K562 (cell line): ENCODE data around the gene DOCK4. TPM values are rescaled to one million over a fixed set of nuclear protein-coding genes. Genes with fewer than 3 reads are reported as not detected.

Experiments used
- ATAC-seq: fragments of 200-7000 bp; cut with Tn5 transposase; 3 replicates; pipeline ENCODE4 v1.9.1; 2020; ENCODE audit warnings: moderate library complexity
- BruUV-seq: library from RNA; stranded (reverse); fragments of 400-500 nt; replicated peaks from 2 replicates; lab custom pipeline; 2021; lab: Mats Ljungman, UMichigan
- CTCF ChIA-PET: fragments of 300-600 bp; formaldehyde crosslinking; extraction: SDS; loops from one replicate; lab custom pipeline; 2021; ENCODE audit warnings: low intra/inter-chr PET ratio; lab: Yijun Ruan, JAX
- POLR2A ChIA-PET: fragments of 300-600, 350-650 bp; sonication (Branson Sonifier 250); formaldehyde crosslinking; extraction: SDS; loops from one replicate; lab custom pipeline; 2021; ENCODE audit warnings: antibody characterized with exemption, inconsistent platforms; lab: Yijun Ruan, JAX
- DNase-seq, 4 experiments: peaks; one replicate each; pipeline versions ENCODE4 v3.0.0 to v3.0.0-alpha.2; 2011 to 2018; ENCODE audit warnings: low spot score in 3 of 4, mixed read lengths in 3 of 4; ENCODE audit errors: extremely low read depth in 1 of 4
- FAIRE-seq: peaks from 2 replicates; lab custom pipeline; 2011; peaks lifted over from hg19 to GRCh38; lab: Jason Lieb, UNC
- H2AFZ ChIP-seq: 2 replicates; pipeline ENCODE4 v1.6.0; 2011; ENCODE audit warnings: low read depth, low read length, control low read depth, inconsistent platforms
- H3K27ac ChIP-seq: fragments of 200-600 bp; 3 replicates; pipeline ENCODE4 v1.8.0; 2011; ENCODE audit warnings: low read depth, mild to moderate bottlenecking, control low read depth, inconsistent platforms, low read length, moderate library complexity, mixed read lengths; ENCODE audit errors: extremely low read depth
- H3K27me3 ChIP-seq, 2 experiments: fragments of 300-600 bp in 1 of 2; 2 replicates in 1 of 2; 3 replicates in 1 of 2; pipeline versions ENCODE4 v1.6.0 to v1.8.0; 2011; ENCODE audit warnings: inconsistent platforms in 2 of 2, low read length in 2 of 2, mild to moderate bottlenecking in 1 of 2, mixed read lengths in 1 of 2, moderate library complexity in 1 of 2; ENCODE audit not compliant: control insufficient read depth in 2 of 2, insufficient read depth in 2 of 2
- H3K36me3 ChIP-seq: fragments of 300-600 bp; 3 replicates; pipeline ENCODE4 v1.8.0; 2011; ENCODE audit warnings: mild to moderate bottlenecking, low read length, inconsistent platforms; ENCODE audit not compliant: control insufficient read depth, insufficient read depth
- H3K4me1 ChIP-seq, 2 experiments: fragments of 200-600 bp in 1 of 2; replicated peaks in 1 of 2; 2 replicates in 1 of 2; 3 replicates in 1 of 2; pipeline versions ENCODE4 v1.5.1 to v1.8.0; 2011; ENCODE audit warnings: inconsistent platforms in 2 of 2, low read length in 2 of 2, mild to moderate bottlenecking in 1 of 2, mixed read lengths in 1 of 2, moderate library complexity in 1 of 2; ENCODE audit not compliant: control insufficient read depth in 2 of 2, insufficient read depth in 2 of 2
- H3K4me2 ChIP-seq: 2 replicates; pipeline ENCODE4 v1.6.1; 2011; ENCODE audit warnings: low read length, control low read depth, inconsistent platforms, mixed read lengths; ENCODE audit not compliant: insufficient read depth
- H3K4me3 ChIP-seq: fragments of 200-600 bp; sonication (generic), shearing (Covaris generic); 2 replicates; pipeline ENCODE4 v1.5.1; 2016; ENCODE audit warnings: control low read depth, inconsistent platforms
- H3K79me2 ChIP-seq: fragments of 200-600 bp; 3 replicates; pipeline ENCODE4 v1.8.0; 2011; ENCODE audit warnings: low read length, inconsistent platforms; ENCODE audit not compliant: control insufficient read depth, insufficient read depth
- H3K9ac ChIP-seq, 2 experiments: 2 replicates each; pipeline versions ENCODE4 v1.6.0 to v1.6.1; 2011; ENCODE audit warnings: low read depth in 2 of 2, low read length in 2 of 2, control low read depth in 1 of 2, inconsistent platforms in 1 of 2, mild to moderate bottlenecking in 1 of 2, mixed read lengths in 1 of 2; ENCODE audit not compliant: insufficient read depth in 1 of 2
- H3K9me1 ChIP-seq: one replicate; pipeline ENCODE4 v1.6.0; 2011; ENCODE audit warnings: inconsistent platforms, mild to moderate bottlenecking, low read length, moderate library complexity; ENCODE audit not compliant: control insufficient read depth, insufficient read depth
- H3K9me3 ChIP-seq: replicated peaks from 2 replicates; pipeline ENCODE4 v1.5.1; 2011; ENCODE audit warnings: low read depth, low read length, inconsistent platforms; ENCODE audit not compliant: control insufficient read depth, insufficient read depth
- H4K20me1 ChIP-seq: replicated peaks from 2 replicates; pipeline ENCODE4 v1.6.1; 2011; ENCODE audit warnings: low read length, inconsistent platforms, mixed read lengths; ENCODE audit not compliant: control insufficient read depth, insufficient read depth
- FOXA1 ChIP-seq: fragments of 450-650 bp; IDR thresholded peaks from 2 replicates; pipeline ENCODE4 v1.6.1; 2016; ENCODE audit warnings: mild to moderate bottlenecking, borderline replicate concordance
- ILK ChIP-seq: fragments of 450-650 bp; IDR thresholded peaks from 2 replicates; pipeline ENCODE4 v1.6.1; 2016; ENCODE audit warnings: missing genetic modification characterization, low read depth, mild to moderate bottlenecking, missing compliant biosample characterization, moderate library complexity, borderline replicate concordance
- KLF16 ChIP-seq: IDR thresholded peaks from 2 replicates; pipeline ENCODE4 v1.6.1; 2016; ENCODE audit warnings: antibody characterized with exemption
- POLR2AphosphoS5 ChIP-seq: IDR thresholded peaks from 2 replicates; pipeline ENCODE4 v1.6.1; 2011; ENCODE audit warnings: mild to moderate bottlenecking, low read depth, low read length, moderate library complexity; ENCODE audit not compliant: control insufficient read depth, insufficient read depth
- SMARCA5 ChIP-seq: fragments of 450-650 bp; IDR thresholded peaks from 2 replicates; pipeline ENCODE4 v1.6.1; 2016
- WGBS: fragments of 100-300 bp; shearing (Covaris generic); methylation state at CpG from one replicate; pipeline ENCODE4 v1.1.6; 2016; ENCODE audit warnings: low coverage, mixed read lengths; ENCODE audit not compliant: insufficient coverage; ENCODE audit errors: missing lambda C conversion rate; 5-methylcytosine and 5-hydroxymethylcytosine counted together
- in situ Hi-C: fragments of 300-500 bp; cut with MboI; formaldehyde crosslinking; loops from 4 replicates; pipeline ENCODE4 v1.15.0; 2018; ENCODE audit warnings: inconsistent platforms, mixed read lengths
- intact Hi-C: fragments of 100-400 bp; cut with micrococcal nuclease; formaldehyde crosslinking; loops from 2 replicates; pipeline ENCODE4 v1.14.2; 2022
- polyA plus RNA-seq, 8 experiments: library from polyadenylated mRNA; depleted of rRNA in 4 of 8; stranded (reverse) in 5 of 8; unstranded in 3 of 8; fragments of >200 nt; fragmentation: Nextera tagmentation in 2 of 8; fragmentation: Illumina TruSeq in 1 of 8; extraction: Ambion mirVana in 2 of 8; extraction: Trizol in 1 of 8; gene quantifications; 2 replicates each; pipeline versions ENCODE4 v1.2.1 to v1.2.3, GENCODE V29; 2011 to 2014; ENCODE audit warnings: inconsistent platforms in 1 of 8, missing spikeins in 1 of 8
- total RNA-seq, 7 experiments: library from RNA; depleted of rRNA in 6 of 7; stranded (reverse); fragments of >200 nt in 6 of 7; fragmentation: Illumina TruSeq in 2 of 7; extraction: Trizol in 2 of 7; gene quantifications; 2 replicates each; pipeline versions ENCODE4 v1.2.1 to v1.2.3, GENCODE V29; 2011 to 2021; ENCODE audit warnings: low replicate concordance in 1 of 7
- TF ChIP-seq, protein P1 (sequence below), 2 experiments: fragments of 450-650 bp; IDR thresholded peaks; 2 replicates each; pipeline ENCODE4 v1.6.1; 2018; ENCODE audit warnings: mild to moderate bottlenecking in 2 of 2, low read depth in 1 of 2; ENCODE audit not compliant: partially characterized antibody in 2 of 2
- TF ChIP-seq, protein P2 (sequence below): sonication (generic); formaldehyde crosslinking; IDR thresholded peaks from 2 replicates; pipeline ENCODE4 v1.8.1; 2022; ENCODE audit warnings: missing genetic modification reagents
- TF ChIP-seq, protein P3 (sequence below): fragments of 450-650 bp; IDR thresholded peaks from 2 replicates; pipeline ENCODE4 v1.6.1; 2014; ENCODE audit warnings: low read depth, mild to moderate bottlenecking, moderate library complexity, borderline replicate concordance

Gene DOCK4
- total and polyA plus RNA-seq, 9 of the 15 experiments (the other 6 are each of a cell fraction or from before 2014, with no cell fraction given), result 0.42 to 5.7 (median 2.3) TPM

DNA sequence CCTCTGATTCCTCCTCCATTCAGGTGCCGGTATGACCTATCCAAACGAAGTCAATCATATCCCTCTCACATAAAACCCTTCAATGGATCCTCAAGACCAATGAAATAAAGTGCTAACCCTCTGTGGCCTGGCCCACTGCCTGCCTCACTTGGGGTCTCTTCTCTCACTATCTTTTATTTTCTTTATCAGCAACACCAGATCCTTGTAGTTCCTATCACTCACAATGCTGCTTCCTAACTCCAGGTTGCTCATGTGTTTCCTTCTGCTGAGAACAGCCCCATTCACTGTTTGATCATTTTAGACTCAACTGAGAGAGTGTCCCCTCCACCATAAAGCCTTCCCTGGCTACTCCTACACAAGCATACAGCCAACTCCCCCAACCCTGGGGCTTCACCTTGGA is 180.6 kb downstream of the DOCK4 start:
- Histone ChIP-seq H3K9ac (no peak overlapping the region), H2AFZ (no peak overlapping the region), H3K4me1 (no peaks in the 10 kb centered on the region), H4K20me1 (no peaks in the 10 kb centered on the region), H3K9me1 (no peaks in the 10 kb centered on the region), H3K27me3 (peaks cover 14 to 15% of the 10 kb centered on the region in 2 experiments; a peak in 4 of 5 replicates)
- 3% methylated on average over 2 of the region's 2 CpGs for WGBS
- POLR2A ChIA-PET, result interaction anchor here (1.3 kb wide), 1 partner anchor 11 kb away, joined by 3 read pairs; no protein-coding TSS in a partner anchor
- TF ChIP-seq POLR2AphosphoS5, result no peak
- TF ChIP-seq, all 486 proteins: peak for 0
- Histone ChIP-seq H3K4me3 (no peak overlapping the region), H3K4me2 (no peak overlapping the region), H3K9me3 (no peaks in the 10 kb centered on the region), H3K36me3 (no peaks in the 10 kb centered on the region), H3K27ac (no peak overlapping the region), H3K79me2 (no peaks in the 10 kb centered on the region)
- FAIRE-seq (no peak), DNase-seq (no peak), ATAC-seq (no peak)
- CTCF ChIA-PET, result no interaction called here
- in situ Hi-C loops (no loop called here), intact Hi-C loops (no loop called here)
- BruUV-seq, result no TSS peak

DNA sequence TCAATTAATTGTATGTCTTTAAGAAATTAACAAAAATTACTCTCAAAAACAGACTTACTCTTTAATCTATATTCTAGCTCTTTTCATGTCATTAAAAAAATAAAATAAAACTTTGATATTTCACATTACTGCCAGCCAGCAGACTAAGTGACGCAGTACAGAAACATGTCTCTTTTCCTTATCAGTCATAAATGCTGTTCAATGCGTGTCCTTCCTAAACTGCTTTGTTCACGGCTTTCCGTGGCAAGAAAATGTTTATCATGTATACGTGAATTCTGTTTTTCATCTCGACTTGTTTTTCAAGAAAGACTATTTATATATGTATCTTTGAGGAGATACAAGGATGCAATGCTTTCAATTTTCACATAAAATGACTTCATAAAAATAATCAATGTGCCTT is 182.4 kb downstream of the DOCK4 start:
- intact Hi-C loops, result no loop called here
- Histone ChIP-seq H3K4me2 (no peak overlapping the region), H3K9ac (no peak overlapping the region), H3K27ac (no peak overlapping the region), H3K79me2 (no peaks in the 10 kb centered on the region), H3K4me3 (no peak overlapping the region), H3K4me1 (no peaks in the 10 kb centered on the region), H3K9me3 (no peaks in the 10 kb centered on the region), H3K36me3 (no peaks in the 10 kb centered on the region), H4K20me1 (no peaks in the 10 kb centered on the region), H3K27me3 (peaks cover 14 to 15% of the 10 kb centered on the region in 2 experiments; a peak in 4 of 5 replicates), H3K9me1 (no peaks in the 10 kb centered on the region), H2AFZ (no peak overlapping the region)
- WGBS, result 2% methylated on average over 6 of the region's 6 CpGs
- ATAC-seq (no peak), DNase-seq (no peak), FAIRE-seq (no peak)
- in situ Hi-C loops, result no loop called here
- POLR2A ChIA-PET, result no interaction called here
- TF ChIP-seq, protein P1, sequence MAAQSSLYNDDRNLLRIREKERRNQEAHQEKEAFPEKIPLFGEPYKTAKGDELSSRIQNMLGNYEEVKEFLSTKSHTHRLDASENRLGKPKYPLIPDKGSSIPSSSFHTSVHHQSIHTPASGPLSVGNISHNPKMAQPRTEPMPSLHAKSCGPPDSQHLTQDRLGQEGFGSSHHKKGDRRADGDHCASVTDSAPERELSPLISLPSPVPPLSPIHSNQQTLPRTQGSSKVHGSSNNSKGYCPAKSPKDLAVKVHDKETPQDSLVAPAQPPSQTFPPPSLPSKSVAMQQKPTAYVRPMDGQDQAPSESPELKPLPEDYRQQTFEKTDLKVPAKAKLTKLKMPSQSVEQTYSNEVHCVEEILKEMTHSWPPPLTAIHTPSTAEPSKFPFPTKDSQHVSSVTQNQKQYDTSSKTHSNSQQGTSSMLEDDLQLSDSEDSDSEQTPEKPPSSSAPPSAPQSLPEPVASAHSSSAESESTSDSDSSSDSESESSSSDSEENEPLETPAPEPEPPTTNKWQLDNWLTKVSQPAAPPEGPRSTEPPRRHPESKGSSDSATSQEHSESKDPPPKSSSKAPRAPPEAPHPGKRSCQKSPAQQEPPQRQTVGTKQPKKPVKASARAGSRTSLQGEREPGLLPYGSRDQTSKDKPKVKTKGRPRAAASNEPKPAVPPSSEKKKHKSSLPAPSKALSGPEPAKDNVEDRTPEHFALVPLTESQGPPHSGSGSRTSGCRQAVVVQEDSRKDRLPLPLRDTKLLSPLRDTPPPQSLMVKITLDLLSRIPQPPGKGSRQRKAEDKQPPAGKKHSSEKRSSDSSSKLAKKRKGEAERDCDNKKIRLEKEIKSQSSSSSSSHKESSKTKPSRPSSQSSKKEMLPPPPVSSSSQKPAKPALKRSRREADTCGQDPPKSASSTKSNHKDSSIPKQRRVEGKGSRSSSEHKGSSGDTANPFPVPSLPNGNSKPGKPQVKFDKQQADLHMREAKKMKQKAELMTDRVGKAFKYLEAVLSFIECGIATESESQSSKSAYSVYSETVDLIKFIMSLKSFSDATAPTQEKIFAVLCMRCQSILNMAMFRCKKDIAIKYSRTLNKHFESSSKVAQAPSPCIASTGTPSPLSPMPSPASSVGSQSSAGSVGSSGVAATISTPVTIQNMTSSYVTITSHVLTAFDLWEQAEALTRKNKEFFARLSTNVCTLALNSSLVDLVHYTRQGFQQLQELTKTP (IDR thresholded peaks at IDR 0.05; ENCODE audit: low read depth in 1 of 2, partially characterized antibody in 2 of 2), result no peak
- TF ChIP-seq ILK (tag) (no peak), KLF16 (no peak), FOXA1 (no peak), SMARCA5 (no peak)
- TF ChIP-seq, protein P2, sequence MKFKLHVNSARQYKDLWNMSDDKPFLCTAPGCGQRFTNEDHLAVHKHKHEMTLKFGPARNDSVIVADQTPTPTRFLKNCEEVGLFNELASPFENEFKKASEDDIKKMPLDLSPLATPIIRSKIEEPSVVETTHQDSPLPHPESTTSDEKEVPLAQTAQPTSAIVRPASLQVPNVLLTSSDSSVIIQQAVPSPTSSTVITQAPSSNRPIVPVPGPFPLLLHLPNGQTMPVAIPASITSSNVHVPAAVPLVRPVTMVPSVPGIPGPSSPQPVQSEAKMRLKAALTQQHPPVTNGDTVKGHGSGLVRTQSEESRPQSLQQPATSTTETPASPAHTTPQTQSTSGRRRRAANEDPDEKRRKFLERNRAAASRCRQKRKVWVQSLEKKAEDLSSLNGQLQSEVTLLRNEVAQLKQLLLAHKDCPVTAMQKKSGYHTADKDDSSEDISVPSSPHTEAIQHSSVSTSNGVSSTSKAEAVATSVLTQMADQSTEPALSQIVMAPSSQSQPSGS (CRISPR knock-in tag), result no peak
- TF ChIP-seq, protein P3, sequence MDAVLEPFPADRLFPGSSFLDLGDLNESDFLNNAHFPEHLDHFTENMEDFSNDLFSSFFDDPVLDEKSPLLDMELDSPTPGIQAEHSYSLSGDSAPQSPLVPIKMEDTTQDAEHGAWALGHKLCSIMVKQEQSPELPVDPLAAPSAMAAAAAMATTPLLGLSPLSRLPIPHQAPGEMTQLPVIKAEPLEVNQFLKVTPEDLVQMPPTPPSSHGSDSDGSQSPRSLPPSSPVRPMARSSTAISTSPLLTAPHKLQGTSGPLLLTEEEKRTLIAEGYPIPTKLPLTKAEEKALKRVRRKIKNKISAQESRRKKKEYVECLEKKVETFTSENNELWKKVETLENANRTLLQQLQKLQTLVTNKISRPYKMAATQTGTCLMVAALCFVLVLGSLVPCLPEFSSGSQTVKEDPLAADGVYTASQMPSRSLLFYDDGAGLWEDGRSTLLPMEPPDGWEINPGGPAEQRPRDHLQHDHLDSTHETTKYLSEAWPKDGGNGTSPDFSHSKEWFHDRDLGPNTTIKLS, result no peak
- CTCF ChIA-PET, result no interaction called here
- BruUV-seq, result no TSS peak
